GM18508 (cell line): ENCODE measurements around the gene PSAPL1.

Experiments used
- ATAC-seq: cut with Tn5 transposase; IDR thresholded peaks from one replicate; pipeline ENCODE4 v1.9.1; 2021; ENCODE audit warnings: moderate number of reproducible peaks; ENCODE audit not compliant: insufficient read depth, unreplicated experiment

Gene PSAPL1

DNA sequence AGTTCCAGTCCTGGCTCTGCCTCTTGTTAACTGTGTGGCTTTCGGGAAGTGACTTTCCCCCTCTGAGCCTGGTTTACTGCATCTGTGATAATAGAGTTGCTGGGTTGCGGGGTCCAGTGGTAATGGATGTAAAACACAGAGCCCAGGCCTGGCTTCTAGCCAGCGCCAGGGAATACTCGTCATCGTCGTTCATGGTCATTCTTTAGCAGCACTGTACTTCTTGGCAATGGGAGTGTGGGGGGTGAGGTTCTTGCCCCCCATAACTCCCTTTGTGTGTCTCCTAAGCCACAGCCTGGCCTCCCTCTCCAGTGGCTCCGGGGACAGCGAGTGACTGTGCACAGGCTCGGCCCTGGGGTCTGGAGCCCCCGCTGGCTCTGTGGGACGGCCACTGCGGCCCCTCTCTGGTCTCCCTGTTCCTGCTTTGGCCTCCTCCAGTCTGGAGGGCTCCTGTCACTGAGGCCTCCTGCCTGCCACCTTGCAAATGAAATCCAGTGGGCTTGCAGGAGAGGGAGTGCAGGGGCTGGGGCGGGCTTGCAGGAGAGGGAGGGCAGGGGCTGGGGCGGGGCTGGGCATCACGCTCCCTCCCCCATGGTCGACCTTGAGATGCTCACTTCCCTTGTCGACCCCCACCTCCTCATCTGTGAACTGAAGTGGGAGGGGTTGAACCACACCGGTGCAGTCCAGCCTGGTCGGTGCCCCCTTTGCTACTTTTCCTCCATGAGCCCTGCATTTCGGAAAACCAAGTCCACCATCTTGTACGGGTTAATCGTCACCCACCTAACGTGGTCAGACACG lies 13.2 kb downstream of the PSAPL1 start:
- no peak for ATAC-seq

DNA sequence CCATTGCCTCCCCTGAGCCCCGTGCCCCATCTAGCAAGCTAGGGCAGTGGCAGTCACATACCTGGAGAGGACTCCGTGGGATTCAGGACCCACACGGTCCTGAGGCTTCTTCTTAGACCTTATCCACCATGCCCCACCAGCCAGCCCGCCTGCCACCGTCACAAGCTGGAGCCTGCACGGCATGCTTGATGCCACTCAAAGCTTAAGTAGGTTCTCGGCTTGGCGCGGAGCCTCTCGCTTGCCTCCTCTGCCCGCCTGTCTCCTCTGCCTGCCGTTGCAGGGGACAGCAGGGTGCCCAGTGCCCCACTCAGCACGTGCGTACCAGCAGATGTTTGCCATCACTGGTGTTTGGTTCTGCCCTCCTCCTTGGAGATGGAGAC lies 14.1 kb downstream of the PSAPL1 start:
- no peak for ATAC-seq

DNA sequence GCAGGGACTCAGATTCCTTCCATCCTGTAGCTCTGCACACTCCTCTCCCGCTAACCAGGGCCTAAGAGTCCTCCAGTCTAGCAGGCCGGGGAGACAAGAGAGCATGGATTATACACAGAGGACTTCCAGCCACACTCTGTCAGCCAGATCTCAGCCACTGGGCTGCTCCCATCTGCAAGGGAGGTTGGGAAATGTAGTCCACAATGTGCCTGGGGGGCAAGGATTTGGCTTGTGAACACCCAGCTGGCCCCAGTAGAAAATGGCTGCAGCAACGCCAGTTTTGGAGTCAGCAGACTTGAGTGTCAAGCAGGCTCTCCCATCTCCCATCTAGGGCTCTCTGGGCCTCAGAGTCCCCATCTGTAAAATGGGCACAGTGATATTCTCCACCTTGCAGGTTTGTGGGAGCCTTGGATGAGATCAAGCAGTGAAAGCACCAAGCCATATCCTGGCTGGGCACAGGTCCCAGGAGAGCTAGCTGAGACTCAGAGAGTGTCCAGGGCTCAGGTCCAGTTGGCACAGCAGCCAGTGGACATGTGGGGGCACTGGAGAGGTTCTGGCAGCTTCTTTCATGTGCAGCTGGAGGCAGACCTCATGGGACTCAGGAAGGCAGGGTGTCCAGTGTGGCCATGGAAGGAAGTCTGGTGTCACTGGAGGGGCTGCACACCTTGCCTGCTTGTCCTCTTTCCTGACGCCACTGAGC lies 14.6 kb downstream of the PSAPL1 start:
- ATAC-seq: no peak

DNA sequence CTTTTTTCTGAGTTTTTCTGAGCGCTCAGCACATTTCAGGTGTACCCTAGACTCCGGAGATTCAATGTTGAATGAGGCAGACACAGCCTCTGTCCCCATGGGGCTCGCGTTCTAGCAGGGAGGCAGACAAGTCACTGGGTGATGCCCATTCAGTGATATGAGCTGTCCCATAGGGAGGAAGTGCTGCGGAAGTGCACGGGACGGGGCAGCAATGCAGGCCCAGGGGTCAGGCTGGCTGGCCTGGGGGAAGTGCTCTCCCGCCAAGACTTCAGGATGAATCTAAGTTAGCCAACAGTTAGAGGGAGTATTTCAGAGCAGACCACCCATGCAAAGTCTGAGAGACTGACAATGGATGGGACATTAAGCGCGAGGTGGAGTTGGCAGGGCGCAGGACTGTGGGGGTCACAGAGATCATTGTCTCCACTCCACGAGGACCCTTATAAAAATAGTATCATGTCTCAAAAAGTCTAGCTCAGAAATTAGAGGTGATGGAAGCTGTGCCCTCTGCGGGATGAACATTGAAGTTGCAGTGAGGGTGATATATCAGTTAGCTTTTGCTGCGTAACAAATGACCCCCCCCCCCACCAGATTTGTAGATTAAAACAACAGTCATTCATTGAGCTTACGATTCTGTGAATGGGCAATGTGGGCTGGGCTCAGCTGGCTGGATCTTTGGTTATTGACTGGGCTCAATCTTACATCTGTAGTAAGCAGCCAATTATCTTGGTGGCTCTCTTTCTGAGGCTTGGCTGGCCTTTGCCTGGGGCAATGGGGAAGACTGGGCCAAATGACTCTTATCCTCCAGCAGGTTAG lies 16.4 kb downstream of the PSAPL1 start:
- no peak for ATAC-seq

DNA sequence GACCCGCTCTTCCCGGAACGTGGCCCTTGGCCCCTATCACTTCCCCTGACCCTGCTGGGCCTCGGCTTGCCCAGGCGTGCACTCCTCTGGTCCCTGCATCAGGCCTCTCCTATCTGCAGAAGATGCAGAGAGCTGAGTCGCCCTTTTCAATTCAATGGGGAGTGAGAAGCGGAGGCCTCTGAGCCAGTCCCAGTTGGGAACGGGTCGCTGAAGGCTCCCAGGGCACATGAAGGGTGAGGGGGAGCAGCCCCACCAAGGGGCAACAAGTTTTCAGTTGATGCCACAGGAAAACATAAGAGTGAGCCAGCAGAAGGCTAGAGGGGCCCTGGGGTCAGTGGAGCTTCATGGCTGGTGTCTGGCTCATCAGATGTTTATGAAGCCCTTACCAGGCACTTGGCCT lies 17.1 kb downstream of the PSAPL1 start:
- no peak for ATAC-seq

DNA sequence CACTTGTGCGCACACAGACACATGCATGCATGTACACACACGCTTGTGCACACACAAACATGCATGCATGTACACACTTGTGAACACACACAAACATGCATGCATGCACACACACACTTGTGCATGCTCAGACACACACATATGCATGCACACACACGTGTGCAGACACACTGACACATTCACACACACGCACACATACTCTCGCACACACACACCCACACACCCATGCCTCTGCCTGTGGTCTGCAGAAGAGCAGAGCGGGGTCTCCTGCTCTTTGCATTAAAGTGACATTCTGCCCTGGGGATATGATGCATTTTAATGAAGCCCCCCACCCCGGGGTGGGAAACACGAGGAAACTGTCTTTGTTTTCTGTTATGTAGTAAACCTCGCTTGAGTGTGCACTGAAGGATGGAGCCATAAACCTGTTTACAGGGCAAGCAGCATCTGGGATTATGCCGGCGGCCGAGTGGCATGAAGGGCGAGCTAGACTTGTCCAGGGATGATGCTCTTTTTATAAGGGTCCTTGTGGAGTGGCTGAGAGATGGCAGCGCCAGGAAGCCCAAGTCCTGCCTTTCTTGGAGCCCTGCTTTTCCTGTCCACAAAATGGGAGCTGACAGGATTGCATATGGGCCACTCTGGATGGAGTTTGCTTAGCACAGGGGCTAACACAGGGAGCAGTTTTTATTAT lies 17.8 kb downstream of the PSAPL1 start:
- ATAC-seq: no peak

DNA sequence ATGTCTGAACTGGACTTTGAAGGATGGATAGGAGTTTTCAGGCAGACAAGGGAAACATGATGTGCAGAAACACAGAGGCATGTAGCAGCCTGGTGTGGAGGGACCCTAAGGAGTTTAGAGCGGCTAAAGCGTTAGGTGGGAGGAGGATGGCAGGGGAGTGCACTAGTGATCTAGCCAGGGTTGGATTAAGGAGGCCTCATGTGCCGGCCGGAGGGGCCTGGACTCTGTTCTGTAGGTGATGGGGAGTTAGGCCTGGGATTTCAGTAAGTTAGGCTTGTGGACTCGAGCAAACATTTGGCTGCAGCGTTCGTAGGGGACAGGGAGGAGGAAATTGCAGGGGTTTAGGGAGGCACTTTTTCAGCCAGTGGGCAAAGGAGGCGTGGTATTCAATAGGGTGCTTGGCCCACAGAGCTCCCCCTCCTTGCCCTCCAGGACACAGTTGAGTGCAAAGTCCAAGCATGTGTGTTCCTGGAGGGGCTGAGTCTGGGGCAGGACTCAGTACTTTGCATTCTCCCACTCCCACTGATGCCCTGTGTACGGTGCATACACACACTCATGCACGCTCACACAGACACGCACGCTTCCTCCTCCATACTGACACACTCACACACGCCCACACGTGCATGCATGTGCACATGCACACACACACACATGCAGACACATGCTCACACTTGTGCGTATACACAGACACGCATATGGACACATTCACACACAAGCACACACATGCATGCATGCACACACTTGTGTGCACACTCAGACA lies 18.6 kb downstream of the PSAPL1 start:
- ATAC-seq: no peak

DNA sequence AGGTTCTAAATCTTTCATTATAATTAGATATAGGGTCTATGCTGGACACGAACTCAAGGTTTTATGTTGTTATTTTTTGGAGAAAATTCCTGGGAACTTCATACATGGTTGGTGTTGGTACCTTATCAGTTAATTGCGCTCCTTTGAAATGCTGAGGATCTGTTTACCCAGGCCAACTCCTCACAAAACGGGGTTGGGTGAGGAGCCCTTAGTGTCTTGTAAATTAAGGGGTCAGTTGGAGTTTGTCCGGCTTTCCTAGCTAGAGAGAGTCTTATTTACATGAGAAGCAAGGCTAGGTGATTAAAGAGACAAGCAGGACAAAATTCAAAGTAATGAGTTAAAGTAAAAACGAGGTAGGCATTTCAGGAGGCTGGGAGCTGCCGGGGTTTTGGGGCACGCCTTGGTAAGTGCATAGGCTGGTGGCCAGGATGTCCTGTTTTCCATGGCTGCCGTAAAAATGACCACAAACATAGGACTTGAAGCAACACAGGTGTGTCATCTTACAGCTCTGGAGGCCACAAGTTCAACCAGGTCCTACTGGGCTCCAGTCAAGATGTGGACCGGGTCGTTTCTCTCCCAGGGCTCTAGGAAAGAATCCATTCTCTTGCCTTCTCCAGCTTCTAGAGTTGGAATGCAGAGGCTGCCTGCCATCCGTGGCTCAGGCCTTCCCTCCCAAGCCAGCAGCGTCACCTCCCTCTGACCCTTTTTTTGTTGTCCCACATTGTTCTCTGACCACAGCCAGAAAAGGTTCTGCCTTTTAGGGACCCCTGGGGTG lies 19.8 kb downstream of the PSAPL1 start:
- ATAC-seq: no peak

DNA sequence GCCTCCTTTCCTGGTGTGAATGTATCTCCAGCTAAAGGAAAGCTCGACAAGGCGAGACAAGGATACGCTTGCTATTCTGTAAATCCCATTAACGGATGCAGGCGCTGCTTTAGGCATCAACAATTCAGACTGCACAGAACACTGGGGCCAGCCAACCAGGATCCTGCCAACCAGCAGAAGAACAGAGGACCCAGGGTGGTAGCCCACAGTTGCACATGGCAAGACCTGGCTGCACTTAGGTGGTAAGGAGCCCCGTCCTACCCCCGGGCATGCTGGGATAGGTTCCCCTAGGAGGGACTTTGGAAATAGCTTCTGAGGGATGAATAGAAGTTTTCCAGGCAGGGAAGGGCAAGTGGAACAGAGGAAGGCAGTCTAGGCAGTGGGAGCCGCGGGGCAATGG lies 20.7 kb downstream of the PSAPL1 start:
- no peak for ATAC-seq

DNA sequence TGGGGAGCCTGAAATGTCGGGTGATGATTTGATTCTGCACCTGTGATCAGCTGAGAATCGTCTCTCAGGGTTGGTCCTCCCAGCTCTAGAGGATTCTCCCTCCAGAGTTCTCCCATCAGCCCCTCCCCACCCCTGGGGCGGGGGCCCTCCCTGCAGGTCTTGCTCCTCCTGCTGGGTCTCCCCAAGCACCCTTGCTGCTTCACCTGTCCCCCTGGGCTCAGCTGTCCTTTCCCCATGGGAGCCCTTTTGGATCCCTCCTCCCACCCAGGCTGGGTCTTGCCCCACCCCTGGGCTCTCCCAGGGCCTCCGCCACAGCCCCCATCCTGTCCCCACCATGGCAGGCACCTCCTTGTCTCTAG lies 22.2 kb downstream of the PSAPL1 start:
- ATAC-seq: no peak

DNA sequence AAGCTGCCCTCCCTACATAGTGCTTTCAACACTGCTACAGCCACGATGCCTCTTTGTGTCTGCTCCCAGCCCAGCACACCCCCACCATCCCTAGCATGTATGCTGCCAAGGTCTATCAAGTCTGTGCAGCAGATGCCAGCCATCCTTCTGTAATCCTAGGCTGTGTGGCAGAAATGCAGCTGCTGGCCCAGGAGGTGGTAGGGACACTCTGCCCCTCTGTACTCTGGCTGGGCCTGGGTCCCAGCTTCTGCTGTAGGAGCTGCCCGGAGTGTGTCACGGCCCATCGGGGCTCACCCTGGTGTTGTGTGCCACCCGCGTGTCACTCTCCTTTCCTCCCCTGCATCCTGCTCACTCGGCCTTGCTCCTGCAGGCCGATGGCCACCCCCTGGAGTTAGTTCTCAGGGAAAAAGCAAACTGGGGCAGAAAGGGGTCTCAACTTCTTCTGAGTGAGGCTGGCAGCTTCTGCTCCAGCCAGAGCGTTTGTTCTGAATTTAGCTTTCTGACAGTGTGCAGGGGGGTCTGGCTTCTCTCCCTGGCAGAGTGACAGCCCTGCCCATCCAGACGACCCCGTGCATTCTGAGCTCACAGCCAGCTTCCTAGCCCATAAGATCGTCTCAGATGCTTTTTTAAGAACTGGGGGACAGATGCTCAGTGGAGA lies 22.7 kb downstream of the PSAPL1 start:
- no peak for ATAC-seq

DNA sequence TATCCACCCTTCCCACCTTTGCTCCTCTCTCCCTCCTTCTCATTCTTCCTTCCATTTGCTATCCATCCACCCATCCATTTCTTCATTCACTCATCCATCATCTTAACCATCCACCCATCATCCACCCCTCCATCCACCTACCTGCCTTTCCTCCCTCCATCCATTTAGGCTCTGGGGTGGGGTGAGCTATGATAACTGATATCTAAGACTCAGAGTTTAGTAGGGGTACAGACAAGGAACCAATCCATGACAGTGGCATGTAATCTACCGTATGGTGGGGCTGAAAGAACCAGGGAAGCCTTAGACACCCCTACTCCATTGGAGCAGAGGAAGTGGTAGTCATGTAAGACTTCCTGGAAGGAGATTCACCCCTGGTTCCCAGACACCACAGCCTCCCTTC lies 23.2 kb downstream of the PSAPL1 start:
- ATAC-seq: no peak

DNA sequence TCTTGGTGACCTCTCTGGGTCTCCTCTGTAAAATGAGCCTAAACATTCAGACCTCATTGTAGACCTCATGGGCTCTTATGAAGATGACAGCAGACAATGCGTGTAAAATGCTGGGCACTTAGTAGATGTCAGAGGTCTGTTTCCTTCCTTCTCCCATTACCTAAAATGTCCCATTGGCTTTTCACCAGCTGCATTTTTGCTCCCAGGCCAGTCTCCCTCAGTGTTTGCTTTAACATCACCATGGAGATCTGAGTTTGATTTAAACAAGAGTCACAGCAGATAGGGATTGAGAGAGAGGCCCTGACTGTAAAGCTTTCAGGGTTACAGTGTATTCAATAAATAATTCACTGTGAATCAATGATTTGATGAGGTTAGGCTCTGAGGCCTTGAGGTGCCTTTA lies 24.3 kb downstream of the PSAPL1 start:
- ATAC-seq: no peak

DNA sequence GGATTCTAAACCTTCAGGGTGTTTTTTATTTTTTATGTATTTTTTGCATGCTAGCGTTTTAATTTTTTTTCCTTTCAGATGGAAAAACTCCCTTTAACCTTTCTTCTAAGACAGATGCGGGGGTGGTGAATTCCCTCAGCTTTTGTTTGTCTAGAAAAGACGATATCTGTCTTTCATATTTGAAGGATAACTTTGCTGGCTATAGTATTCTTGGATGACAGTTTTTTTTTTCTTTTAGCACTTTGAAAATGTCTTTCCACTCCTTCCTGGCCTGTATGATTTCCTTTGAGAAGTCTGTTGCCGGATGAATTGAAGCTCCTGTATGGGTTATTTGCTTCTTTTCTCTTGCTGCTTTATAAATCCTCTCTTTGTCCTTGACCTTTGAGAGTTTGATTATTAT lies 26.6 kb downstream of the PSAPL1 start:
- ATAC-seq: no peak

DNA sequence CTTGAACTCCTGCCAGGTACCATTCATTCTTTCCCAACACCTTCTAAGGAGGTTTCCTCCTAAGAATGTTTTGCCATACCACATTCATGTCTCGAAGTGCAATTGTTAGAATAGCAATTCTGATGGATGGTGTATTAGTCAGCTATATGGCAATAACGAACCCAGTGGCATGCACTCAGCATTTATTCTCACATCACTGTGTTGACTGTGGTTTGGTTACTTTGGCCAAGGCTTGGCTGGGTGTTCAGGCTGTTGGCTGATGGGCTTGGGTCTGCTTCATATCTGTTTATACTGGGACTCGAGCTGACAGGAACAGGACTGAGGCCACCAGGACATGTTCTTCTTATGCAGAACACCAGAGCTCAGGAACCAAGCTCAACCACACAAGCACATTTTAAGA lies 31.7 kb downstream of the PSAPL1 start:
- ATAC-seq: no peak

DNA sequence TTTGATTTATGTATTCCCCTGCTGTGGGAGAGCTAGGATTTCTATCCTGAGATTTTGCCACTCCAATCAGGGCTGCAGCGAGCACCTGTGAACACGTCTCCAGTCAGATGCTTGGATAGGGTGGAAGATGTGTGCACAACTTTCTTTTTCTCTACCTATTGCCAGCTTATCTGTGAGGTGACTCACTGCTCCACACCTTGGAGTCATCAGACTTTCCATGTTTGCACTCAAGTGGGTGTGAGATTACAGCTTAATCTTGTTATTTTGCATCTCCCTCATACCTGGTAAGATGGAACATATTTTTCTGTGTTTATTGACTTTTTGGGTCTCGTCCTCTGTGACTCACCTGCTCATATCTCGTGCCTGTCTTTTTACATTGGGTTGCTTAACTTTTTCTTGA lies 32.2 kb downstream of the PSAPL1 start:
- ATAC-seq: no peak

DNA sequence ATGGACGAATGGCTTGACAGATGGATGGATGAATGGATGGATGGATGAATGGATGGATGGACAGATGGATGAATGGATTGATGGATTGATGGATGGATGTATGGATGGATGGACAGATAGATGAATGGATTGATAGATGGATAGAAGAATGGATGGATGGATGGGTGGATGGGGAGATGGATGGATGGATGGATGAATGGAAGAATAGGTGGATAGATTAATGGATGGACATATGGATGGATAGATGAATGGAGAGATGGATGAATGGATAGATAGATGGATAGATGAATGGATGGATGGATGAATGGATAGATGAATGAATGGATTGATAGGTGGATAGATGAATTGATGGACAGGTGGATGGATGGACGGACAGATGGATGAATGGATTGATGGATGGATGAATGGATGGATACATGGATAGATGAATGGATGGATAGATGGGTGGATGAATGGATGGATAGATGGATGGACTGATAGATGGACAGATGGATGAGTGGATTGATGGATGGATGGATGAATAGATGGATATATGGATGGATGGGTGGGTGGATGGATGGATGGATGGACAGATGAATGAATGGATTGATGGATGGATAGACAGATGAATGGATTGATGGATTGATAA lies 33.9 kb downstream of the PSAPL1 start:
- no peak for ATAC-seq

DNA sequence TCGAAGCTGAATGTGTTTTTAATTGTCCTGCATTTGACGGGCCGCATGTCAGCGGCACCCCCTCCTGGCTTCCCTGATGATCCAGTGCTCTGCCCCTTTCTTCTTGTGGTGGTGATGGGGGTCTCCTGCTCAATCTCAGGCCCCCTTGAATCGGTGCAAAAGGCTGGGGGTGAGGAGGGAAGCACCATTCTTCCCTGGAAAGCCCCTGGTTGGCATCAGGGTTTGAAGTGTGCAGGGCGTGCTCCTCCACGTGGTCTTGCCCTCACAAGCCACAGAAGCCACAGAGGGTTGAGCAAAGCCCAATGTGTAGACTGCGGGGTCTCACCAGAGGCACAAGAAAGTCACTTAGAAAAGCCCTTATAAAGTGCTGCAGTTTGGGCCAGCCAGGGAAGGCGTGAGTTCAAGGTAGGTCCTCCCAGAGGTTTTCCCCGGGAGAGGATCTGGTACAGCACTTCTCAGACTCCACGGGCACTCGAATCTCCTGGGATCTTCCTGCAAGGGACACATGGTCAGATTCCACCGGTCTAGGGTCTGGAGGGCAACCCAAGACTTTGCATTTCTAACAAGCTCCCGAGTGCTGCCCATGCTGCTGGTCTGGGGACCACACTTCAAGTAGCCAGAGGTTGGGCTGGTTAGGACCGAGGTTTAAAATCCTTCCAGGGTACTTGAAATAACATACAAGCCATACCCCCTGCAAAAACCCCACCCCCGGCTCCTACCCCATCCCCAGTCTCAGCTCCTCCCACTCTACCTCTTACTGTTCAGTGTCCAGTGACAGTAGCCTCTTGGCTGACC lies 35.1 kb downstream of the PSAPL1 start:
- no peak for ATAC-seq
